HepG2 (cell line): Measurements from ENCODE around the gene DENND4A.

Experiments used
- CENPX ChIP-seq: sonication (generic); formaldehyde crosslinking; IDR thresholded peaks from 2 replicates; pipeline ENCODE4 v1.9.0; 2021; ENCODE audit warnings: mild to moderate bottlenecking, missing genetic modification reagents, moderate library complexity
- CTCF ChIP-seq: sonication (generic); formaldehyde crosslinking; IDR thresholded peaks from 2 replicates; pipeline ENCODE4 v1.5.0; 2020; ENCODE audit warnings: mild to moderate bottlenecking, missing genetic modification reagents, moderate library complexity
- DNMT3B ChIP-seq: conservative IDR thresholded peaks from 2 replicates; pipeline ENCODE4 v1.6.1; 2016; ENCODE audit warnings: missing biosample characterization, control low read depth
- GATAD1 ChIP-seq: IDR thresholded peaks from 2 replicates; pipeline ENCODE4 v1.6.1; 2016; ENCODE audit warnings: missing genetic modification reagents, missing compliant biosample characterization
- MTA3 ChIP-seq: sonication (generic); formaldehyde crosslinking; IDR thresholded peaks from 2 replicates; pipeline ENCODE4 v1.4.0; 2020; ENCODE audit warnings: missing genetic modification reagents
- PHF20 ChIP-seq: sonication (generic); formaldehyde crosslinking; IDR thresholded peaks from 2 replicates; pipeline ENCODE4 v1.5.0; 2020; ENCODE audit warnings: mild to moderate bottlenecking, missing genetic modification reagents
- POLR2AphosphoS5 ChIP-seq: IDR thresholded peaks from 2 replicates; pipeline ENCODE4 v1.6.1; 2012; ENCODE audit warnings: low read depth, low read length
- SMAD3 ChIP-seq: sonication (generic); formaldehyde crosslinking; IDR thresholded peaks from 2 replicates; pipeline ENCODE4 v1.4.0; 2020; ENCODE audit warnings: missing genetic modification reagents
- SNRNP70 ChIP-seq: fragments of 200-400 bp; formaldehyde crosslinking; IDR thresholded peaks from 2 replicates; pipeline ENCODE4 v1.6.1; 2017; ENCODE audit warnings: mild to moderate bottlenecking, low read depth, low read length, moderate library complexity
- TAF1 ChIP-seq: sonication (generic); formaldehyde crosslinking; IDR thresholded peaks from 2 replicates; pipeline ENCODE4 v1.4.0; 2020; ENCODE audit warnings: missing genetic modification reagents
- TFDP2 ChIP-seq: sonication (generic); formaldehyde crosslinking; IDR thresholded peaks from 2 replicates; pipeline ENCODE4 v1.4.0; 2020; ENCODE audit warnings: missing genetic modification reagents
- WIZ ChIP-seq: sonication (generic); formaldehyde crosslinking; IDR thresholded peaks from 2 replicates; pipeline ENCODE4 v1.5.1; 2020; ENCODE audit warnings: mild to moderate bottlenecking, missing genetic modification reagents
- ZFY ChIP-seq: sonication (generic); formaldehyde crosslinking; IDR thresholded peaks from 2 replicates; pipeline ENCODE4 v1.4.0; 2020; ENCODE audit warnings: missing genetic modification reagents
- ZNF281 ChIP-seq: sonication (generic); formaldehyde crosslinking; IDR thresholded peaks from 2 replicates; pipeline ENCODE4 v1.4.0; 2020; ENCODE audit warnings: missing genetic modification reagents, borderline replicate concordance

- TF ChIP-seq MTA3 (CRISPR knock-in tag) (no peak), TFDP2 (CRISPR knock-in tag) (no peak), GATAD1 (no peak), SMAD3 (no peak), DNMT3B (no peak), PHF20 (no peak), ZFY (CRISPR knock-in tag) (no peak), CENPX (CRISPR knock-in tag) (no peak), SNRNP70 (no peak), POLR2AphosphoS5 (no peak), CTCF (no peak), TAF1 (no peak), ZNF281 (CRISPR knock-in tag) (no peak), WIZ (CRISPR knock-in tag) (no peak)
Measured at GRCh38 chr15:65834603-65835282, 42.6 kb upstream of the DENND4A start.
